B cell (primary cell): ENCODE results near the gene PLA2G2D. TPM values are rescaled to one million over a fixed set of nuclear protein-coding genes. Genes with fewer than 3 reads are reported as not detected.

Experiments used
- ATAC-seq: fragments of 200-7000 bp; cut with Tn5 transposase; one replicate; pipeline ENCODE4 v1.10.0; 2021; ENCODE audit warnings: low read depth, mild to moderate bottlenecking, moderate number of reproducible peaks, moderate library complexity
- CTCF ChIA-PET: fragments of 350-600 bp; sonication (Branson Sonifier 250); formaldehyde crosslinking; loops from one replicate; lab custom pipeline; 2021; ENCODE audit warnings: antibody characterized with exemption, inconsistent platforms; lab: Charles Lee
- POLR2A ChIA-PET: fragments of 350-600 bp; sonication (Branson Sonifier 250); formaldehyde crosslinking; loops from one replicate; lab custom pipeline; 2021; ENCODE audit warnings: antibody characterized with exemption; lab: Charles Lee
- DNase-seq: peaks from one replicate; pipeline ENCODE4 v3.0.0; 2013
- H2AFZ ChIP-seq: 2 replicates; pipeline ENCODE4 v1.6.1; 2012; ENCODE audit warnings: mild to moderate bottlenecking, low read depth, low read length; ENCODE audit not compliant: insufficient read depth, poor library complexity, severe bottlenecking
- H3K27ac ChIP-seq, 2 donors: 1 replicate in 1 of 2; 2 replicates in 1 of 2; pipeline ENCODE4 v1.5.1; 2012 to 2013; ENCODE audit warnings: low read length in 2 of 2, mild to moderate bottlenecking in 2 of 2, moderate library complexity in 1 of 2
- H3K27me3 ChIP-seq, 4 experiments: fragments of 200-600 bp in 1 of 4; sonication (generic) in 1 of 4; replicated peaks in 1 of 4; 1 replicate in 2 of 4; 2 replicates in 2 of 4; pipeline versions ENCODE4 v1.6.1 to v1.7.0; 2013 to 2016; ENCODE audit warnings: low read length in 3 of 4, mild to moderate bottlenecking in 2 of 4, mixed read lengths in 1 of 4, moderate library complexity in 1 of 4; ENCODE audit not compliant: insufficient read depth in 4 of 4, control insufficient read depth in 3 of 4; ENCODE audit errors: control extremely low read depth in 1 of 4
- H3K36me3 ChIP-seq, 2 experiments: replicated peaks in 1 of 2; 1 replicate in 1 of 2; 2 replicates in 1 of 2; pipeline versions ENCODE4 v1.6.1 to v1.7.1; 2013; ENCODE audit warnings: low read length in 1 of 2; ENCODE audit not compliant: insufficient read depth in 2 of 2, control insufficient read depth in 1 of 2; ENCODE audit errors: control extremely low read depth in 1 of 2, extremely low read depth in 1 of 2
- H3K4me1 ChIP-seq, 2 donors: fragments of 200-600 bp in 1 of 2; sonication (generic) in 1 of 2; 1 replicate in 1 of 2; 2 replicates in 1 of 2; pipeline versions ENCODE4 v1.5.1 to v1.6.1; 2013 to 2017; ENCODE audit warnings: low read length in 2 of 2; ENCODE audit not compliant: control insufficient read depth in 2 of 2, insufficient read depth in 2 of 2
- H3K4me2 ChIP-seq: replicated peaks from 2 replicates; pipeline ENCODE3; 2012; ENCODE audit warnings: mild to moderate bottlenecking, low read depth, low read length; ENCODE audit not compliant: poor library complexity, severe bottlenecking
- H3K4me3 ChIP-seq, 5 experiments: fragments of 200-600 bp in 1 of 5; sonication (generic) in 1 of 5; 1 replicate in 3 of 5; 2 replicates in 2 of 5; pipeline versions ENCODE4 v1.5.1 to v1.7.0; 2011 to 2016; ENCODE audit warnings: low read length in 4 of 5, mild to moderate bottlenecking in 4 of 5, low read depth in 2 of 5, control low read depth in 1 of 5, moderate library complexity in 1 of 5; ENCODE audit not compliant: insufficient read depth in 1 of 5; ENCODE audit errors: control extremely low read depth in 1 of 5, extremely low read depth in 1 of 5
- H3K79me2 ChIP-seq: fragments of 200-600 bp; sonication (generic); one replicate; pipeline ENCODE4 v1.6.0; 2016; ENCODE audit warnings: low read length; ENCODE audit not compliant: control insufficient read depth, insufficient read depth
- H3K9ac ChIP-seq: fragments of 200-600 bp; sonication (generic); 2 replicates; pipeline ENCODE4 v1.6.1; 2017; ENCODE audit warnings: mild to moderate bottlenecking, low read length, moderate library complexity
- H3K9me3 ChIP-seq, 3 donors: one replicate each; pipeline versions ENCODE4 v1.6.1 to v1.7.1; 2013; ENCODE audit warnings: low read length in 2 of 3; ENCODE audit not compliant: control insufficient read depth in 2 of 3, insufficient read depth in 1 of 3; ENCODE audit errors: control extremely low read depth in 1 of 3
- H4K20me1 ChIP-seq: 2 replicates; pipeline ENCODE4 v1.6.0; 2012; ENCODE audit warnings: mild to moderate bottlenecking, low read length; ENCODE audit not compliant: insufficient read depth, control insufficient read depth, poor library complexity, severe bottlenecking
- H3K27ac Mint-ChIP-seq: one replicate; pipeline ENCODE4 v1.8.0; 2021; ENCODE audit warnings: mixed read lengths
- H3K27me3 Mint-ChIP-seq: one replicate; pipeline ENCODE4 v1.8.0; 2021; ENCODE audit warnings: mixed read lengths
- H3K4me1 Mint-ChIP-seq: one replicate; pipeline ENCODE4 v1.8.0; 2021; ENCODE audit warnings: mixed read lengths
- H3K4me3 Mint-ChIP-seq: one replicate; pipeline ENCODE4 v1.8.0; 2021; ENCODE audit warnings: mixed read lengths
- H3K9me3 Mint-ChIP-seq: one replicate; pipeline ENCODE4 v1.8.0; 2022; ENCODE audit warnings: mixed read lengths; ENCODE audit not compliant: insufficient read depth
- EZH2 ChIP-seq: IDR thresholded peaks from 2 replicates; pipeline ENCODE4 v1.6.1; 2012; ENCODE audit warnings: borderline replicate concordance, low read depth, mild to moderate bottlenecking, moderate library complexity, low read length; ENCODE audit not compliant: insufficient read depth, poor library complexity, severe bottlenecking
- WGBS: methylation state at CpG from one replicate; pipeline ENCODE4 v1.1.5; 2013; ENCODE audit warnings: missing lambda C conversion rate; ENCODE audit not compliant: insufficient coverage; 5-methylcytosine and 5-hydroxymethylcytosine counted together
- intact Hi-C: fragments of 100-400 bp; cut with micrococcal nuclease; formaldehyde crosslinking; loops from one replicate; pipeline ENCODE4 v1.10.0; 2022
- polyA plus RNA-seq: library from polyadenylated mRNA; depleted of rRNA; stranded (reverse); fragments of >200 nt; gene quantifications from 2 replicates; pipeline ENCODE4 v1.2.3, GENCODE V29; 2012
- total RNA-seq, 2 donors: library from RNA; stranded (reverse); fragments of 120-200 nt in 1 of 2; gene quantifications; 1 replicate in 1 of 2; 2 replicates in 1 of 2; pipeline versions ENCODE4 v1.2.3 to v1.2.4, GENCODE V29; 2013 to 2022
- TF ChIP-seq, protein P1 (sequence below): fragments of 200-600 bp; IDR thresholded peaks from one replicate; pipeline ENCODE4 v1.8.0; 2022; ENCODE audit warnings: antibody characterized with exemption, mild to moderate bottlenecking

The PLA2G2D gene
- total and polyA plus RNA-seq, 2 donors (not counting 1 experiment from before 2014, with no cell fraction given): 2.3 to 2.8 TPM

DNA sequence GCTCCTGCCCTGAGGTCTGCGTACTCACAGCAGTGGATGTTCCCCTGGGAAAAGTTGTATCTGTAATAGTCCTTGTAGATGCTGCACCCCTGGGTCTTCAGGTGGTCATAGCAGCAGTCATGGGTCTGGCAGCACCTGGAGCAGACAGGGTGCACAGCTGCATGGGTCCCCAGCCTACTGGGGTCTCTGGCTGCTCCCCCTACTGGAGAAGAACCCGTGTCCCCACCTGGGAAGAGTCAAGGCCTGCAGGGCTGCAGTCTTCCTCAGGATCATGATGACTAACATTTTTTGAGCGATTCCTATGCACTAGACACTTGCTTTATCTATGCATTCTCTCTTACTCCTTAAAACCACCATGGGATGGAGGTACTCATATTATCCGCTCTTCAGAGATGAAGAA is 3.9 kb downstream of the PLA2G2D start:
- H3K4me3 ChIP-seq: no peak overlapping the region
- H2AFZ ChIP-seq: no peak overlapping the region
- ATAC-seq: no peak
- CTCF ChIA-PET: interaction anchor here (1.1 kb wide), 1 partner anchor 14 kb away, joined by 3 read pairs; no protein-coding TSS in a partner anchor
- intact Hi-C loops: no loop called here
- no peaks in the 10 kb centered on the region for H3K9me3 ChIP-seq
- no peaks in the 10 kb centered on the region for H3K79me2 ChIP-seq
- peaks cover 25 to 27% of the 10 kb centered on the region in 2 donors for H3K4me1 ChIP-seq
- 81% methylated on average over 3 of the region's 4 CpGs for WGBS
- H3K9me3 Mint-ChIP-seq: no peaks in the 10 kb centered on the region
- no peaks in the 10 kb centered on the region for H4K20me1 ChIP-seq
- H3K4me1 Mint-ChIP-seq: peaks cover 43% of the 10 kb centered on the region
- H3K9ac ChIP-seq: no peak overlapping the region
- no peaks in the 10 kb centered on the region for H3K27me3 Mint-ChIP-seq
- H3K4me3 Mint-ChIP-seq: no peak overlapping the region
- H3K27ac ChIP-seq: no peak overlapping the region
- no peaks in the 10 kb centered on the region for H3K36me3 ChIP-seq
- TF ChIP-seq EZH2: no peak
- TF ChIP-seq, protein P1, sequence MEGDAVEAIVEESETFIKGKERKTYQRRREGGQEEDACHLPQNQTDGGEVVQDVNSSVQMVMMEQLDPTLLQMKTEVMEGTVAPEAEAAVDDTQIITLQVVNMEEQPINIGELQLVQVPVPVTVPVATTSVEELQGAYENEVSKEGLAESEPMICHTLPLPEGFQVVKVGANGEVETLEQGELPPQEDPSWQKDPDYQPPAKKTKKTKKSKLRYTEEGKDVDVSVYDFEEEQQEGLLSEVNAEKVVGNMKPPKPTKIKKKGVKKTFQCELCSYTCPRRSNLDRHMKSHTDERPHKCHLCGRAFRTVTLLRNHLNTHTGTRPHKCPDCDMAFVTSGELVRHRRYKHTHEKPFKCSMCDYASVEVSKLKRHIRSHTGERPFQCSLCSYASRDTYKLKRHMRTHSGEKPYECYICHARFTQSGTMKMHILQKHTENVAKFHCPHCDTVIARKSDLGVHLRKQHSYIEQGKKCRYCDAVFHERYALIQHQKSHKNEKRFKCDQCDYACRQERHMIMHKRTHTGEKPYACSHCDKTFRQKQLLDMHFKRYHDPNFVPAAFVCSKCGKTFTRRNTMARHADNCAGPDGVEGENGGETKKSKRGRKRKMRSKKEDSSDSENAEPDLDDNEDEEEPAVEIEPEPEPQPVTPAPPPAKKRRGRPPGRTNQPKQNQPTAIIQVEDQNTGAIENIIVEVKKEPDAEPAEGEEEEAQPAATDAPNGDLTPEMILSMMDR: no peak
- no peak overlapping the region for H3K4me2 ChIP-seq
- H3K27ac Mint-ChIP-seq: no peak overlapping the region
- DNase-seq: no peak
- POLR2A ChIA-PET: interaction anchor here (0.9 kb wide), 1 partner anchor 9 kb away, joined by 3 read pairs; no protein-coding TSS in a partner anchor
- no peaks in the 10 kb centered on the region for H3K27me3 ChIP-seq

- ChIA-PET CTCF (interaction anchor here (0.9 to 2.1 kb wide), 5 partner anchors 13 to 522 kb away, joined by 3 to 8 read pairs (median 3); no protein-coding TSS in a partner anchor), POLR2A (interaction anchor here (0.9 kb wide), 1 partner anchor 10 kb away, joined by 3 read pairs; no protein-coding TSS in a partner anchor)
- Histone ChIP-seq H3K9me3 (no peaks in the 10 kb centered on the region), H3K36me3 (no peaks in the 10 kb centered on the region), H3K9ac (no peak overlapping the region), H3K4me3 (no peak overlapping the region), H2AFZ (no peak overlapping the region), H4K20me1 (no peaks in the 10 kb centered on the region), H3K27ac (no peak overlapping the region), H3K27me3 (peaks cover 0 to 3% (median 0%) of the 10 kb centered on the region in 4 experiments), H3K79me2 (no peaks in the 10 kb centered on the region), H3K4me2 (no peak overlapping the region), H3K4me1 (peaks cover 12 to 17% of the 10 kb centered on the region in 2 donors)
- H3K27me3 Mint-ChIP-seq: no peaks in the 10 kb centered on the region
- no peak for TF ChIP-seq EZH2
- TF ChIP-seq, protein P1: no peak
- H3K9me3 Mint-ChIP-seq: no peaks in the 10 kb centered on the region
- intact Hi-C loops: no loop called here
- H3K4me3 Mint-ChIP-seq: no peak overlapping the region
- H3K27ac Mint-ChIP-seq: no peak overlapping the region
- no peak for ATAC-seq
- H3K4me1 Mint-ChIP-seq: peaks cover 31% of the 10 kb centered on the region
- 78% methylated on average over 10 of the region's 15 CpGs for WGBS
- no peak for DNase-seq
These were observed 5.2 kb downstream of the PLA2G2D start for GRCh38 chr1:20114021-20114648.
